ENCODE measurements around the gene NTRK2.

- TF ChIP-seq CTCF (conservative IDR thresholded peaks at IDR 0.05; ENCODE audit: low read length) (no peak), EZH2phosphoT487 (IDR thresholded peaks at IDR 0.05; ENCODE audit: borderline replicate concordance, low read depth, low read length) (no peak)
Measured at GRCh38 chr9:84791643-84792042, 122.1 kb downstream of the NTRK2 start.

Measured in OCI-LY7 (cell line).